ENCODE data around the gene TMEM163. TPM values are rescaled to one million over a fixed set of nuclear protein-coding genes. Genes with fewer than 3 reads are reported as not detected.

The TMEM163 gene
- total and polyA plus RNA-seq, 8 donors = 3.9 to 48.4 (median 14.0) TPM

DNA sequence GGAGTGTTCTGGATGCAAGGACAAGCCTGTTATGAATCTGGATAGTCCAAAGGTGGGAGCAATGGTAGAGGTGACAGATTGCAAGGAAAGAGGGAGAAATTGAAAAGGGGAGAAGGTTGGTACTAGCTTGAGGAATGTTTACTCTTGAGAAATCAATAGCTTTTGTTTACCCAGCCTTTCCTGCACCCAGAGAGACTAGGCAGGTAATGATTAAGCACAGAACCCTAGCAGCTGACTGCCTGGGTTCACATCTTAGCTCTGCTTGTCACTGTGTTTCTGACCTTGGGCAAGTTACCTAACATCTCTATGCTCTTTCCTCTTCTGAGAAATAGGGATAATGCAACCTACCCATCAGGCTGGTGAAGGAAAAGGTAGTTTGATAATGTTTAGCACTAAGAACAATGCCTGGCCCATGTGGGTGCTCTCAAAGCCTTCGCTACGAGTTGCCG, 286.3 kb downstream of the TMEM163 start:
- Histone ChIP-seq H3K36me3 (peaks cover 0 to 57% of the 10 kb centered on the region in 2 donors), H3K4me1 (no peaks in the 10 kb centered on the region), H3K9me3 (no peaks in the 10 kb centered on the region), H3K4me3 (no peak overlapping the region), H3K27me3 (no peaks in the 10 kb centered on the region), H3K27ac (no peak overlapping the region)
- intact Hi-C loops (cut with DNase I) = no loop called here
- no peak for DNase-seq
- TF ChIP-seq, protein P1, sequence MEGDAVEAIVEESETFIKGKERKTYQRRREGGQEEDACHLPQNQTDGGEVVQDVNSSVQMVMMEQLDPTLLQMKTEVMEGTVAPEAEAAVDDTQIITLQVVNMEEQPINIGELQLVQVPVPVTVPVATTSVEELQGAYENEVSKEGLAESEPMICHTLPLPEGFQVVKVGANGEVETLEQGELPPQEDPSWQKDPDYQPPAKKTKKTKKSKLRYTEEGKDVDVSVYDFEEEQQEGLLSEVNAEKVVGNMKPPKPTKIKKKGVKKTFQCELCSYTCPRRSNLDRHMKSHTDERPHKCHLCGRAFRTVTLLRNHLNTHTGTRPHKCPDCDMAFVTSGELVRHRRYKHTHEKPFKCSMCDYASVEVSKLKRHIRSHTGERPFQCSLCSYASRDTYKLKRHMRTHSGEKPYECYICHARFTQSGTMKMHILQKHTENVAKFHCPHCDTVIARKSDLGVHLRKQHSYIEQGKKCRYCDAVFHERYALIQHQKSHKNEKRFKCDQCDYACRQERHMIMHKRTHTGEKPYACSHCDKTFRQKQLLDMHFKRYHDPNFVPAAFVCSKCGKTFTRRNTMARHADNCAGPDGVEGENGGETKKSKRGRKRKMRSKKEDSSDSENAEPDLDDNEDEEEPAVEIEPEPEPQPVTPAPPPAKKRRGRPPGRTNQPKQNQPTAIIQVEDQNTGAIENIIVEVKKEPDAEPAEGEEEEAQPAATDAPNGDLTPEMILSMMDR (IDR thresholded peaks at IDR 0.05) = no peak
- ATAC-seq = peak; percentile 12

GRCh38 chr2:134431838-134432434, 286.9 kb downstream of the TMEM163 start:
- DNase-seq = no peak
- no peak overlapping the region for H3K4me3 ChIP-seq
- H3K27ac ChIP-seq = no peak overlapping the region
- peaks cover 0 to 53% of the 10 kb centered on the region in 2 donors for H3K36me3 ChIP-seq
- TF ChIP-seq, protein P1 (IDR thresholded peaks at IDR 0.05) = no peak
- no peaks in the 10 kb centered on the region for H3K4me1 ChIP-seq
- peak; percentile 10 for ATAC-seq
- no peaks in the 10 kb centered on the region for H3K27me3 ChIP-seq
- H3K9me3 ChIP-seq = no peaks in the 10 kb centered on the region
- intact Hi-C loops (cut with DNase I) = no loop called here

DNA sequence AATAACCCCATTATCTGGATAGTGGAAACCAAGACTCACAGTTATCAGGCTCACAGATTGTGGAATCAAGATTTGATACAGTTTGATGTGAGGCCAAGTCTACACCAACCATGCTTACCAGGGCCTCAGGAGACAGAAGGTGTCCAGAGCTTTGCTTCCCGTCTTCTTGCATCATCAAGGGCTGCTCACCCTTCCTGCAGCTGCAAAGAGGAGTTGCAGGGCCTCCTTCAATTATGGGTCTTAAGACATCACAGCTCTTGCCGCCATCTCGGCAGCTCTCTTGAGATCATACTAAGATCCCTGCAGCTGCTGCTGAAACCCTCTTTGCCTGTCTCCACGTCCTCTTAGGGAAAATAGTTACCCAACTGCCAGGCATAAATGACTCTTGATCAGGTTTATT, 288.9 kb downstream of the TMEM163 start:
- Histone ChIP-seq H3K4me1 (no peaks in the 10 kb centered on the region), H3K27me3 (no peaks in the 10 kb centered on the region), H3K9me3 (no peaks in the 10 kb centered on the region), H3K36me3 (peaks cover 0 to 35% of the 10 kb centered on the region in 2 donors), H3K27ac (no peak overlapping the region), H3K4me3 (no peak overlapping the region)
- no peak for DNase-seq
- ATAC-seq = no peak
- TF ChIP-seq, protein P1 (IDR thresholded peaks at IDR 0.05) = no peak
- intact Hi-C loops (cut with DNase I) = no loop called here

DNA sequence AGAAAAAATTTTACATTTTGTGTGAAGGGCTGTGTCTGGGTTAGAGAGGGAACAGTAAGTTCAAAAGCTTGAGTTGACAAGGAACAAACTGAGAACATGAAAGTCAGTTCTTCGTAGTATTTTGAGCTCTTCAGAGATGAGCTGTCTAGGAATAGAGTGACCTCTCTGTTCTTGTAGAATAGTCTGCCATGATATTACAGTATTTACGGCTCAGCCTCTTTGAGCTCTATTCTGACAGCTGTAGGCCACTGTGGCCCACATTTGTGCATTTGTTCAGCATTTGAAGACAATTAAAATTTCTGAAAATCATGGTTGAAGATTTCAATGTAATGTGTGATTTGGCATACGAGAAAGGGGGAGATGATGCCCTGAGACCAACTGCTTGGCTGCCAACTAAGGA, 292.1 kb downstream of the TMEM163 start:
- DNase-seq = no peak
- peaks cover 0 to 40% of the 10 kb centered on the region in 2 donors for H3K36me3 ChIP-seq
- TF ChIP-seq, protein P1 (IDR thresholded peaks at IDR 0.05) = no peak
- H3K4me3 ChIP-seq = no peak overlapping the region
- no peaks in the 10 kb centered on the region for H3K9me3 ChIP-seq
- no peaks in the 10 kb centered on the region for H3K27me3 ChIP-seq
- no peak overlapping the region for H3K27ac ChIP-seq
- no peaks in the 10 kb centered on the region for H3K4me1 ChIP-seq
- ATAC-seq = no peak
- intact Hi-C loops (cut with DNase I) = no loop called here

DNA sequence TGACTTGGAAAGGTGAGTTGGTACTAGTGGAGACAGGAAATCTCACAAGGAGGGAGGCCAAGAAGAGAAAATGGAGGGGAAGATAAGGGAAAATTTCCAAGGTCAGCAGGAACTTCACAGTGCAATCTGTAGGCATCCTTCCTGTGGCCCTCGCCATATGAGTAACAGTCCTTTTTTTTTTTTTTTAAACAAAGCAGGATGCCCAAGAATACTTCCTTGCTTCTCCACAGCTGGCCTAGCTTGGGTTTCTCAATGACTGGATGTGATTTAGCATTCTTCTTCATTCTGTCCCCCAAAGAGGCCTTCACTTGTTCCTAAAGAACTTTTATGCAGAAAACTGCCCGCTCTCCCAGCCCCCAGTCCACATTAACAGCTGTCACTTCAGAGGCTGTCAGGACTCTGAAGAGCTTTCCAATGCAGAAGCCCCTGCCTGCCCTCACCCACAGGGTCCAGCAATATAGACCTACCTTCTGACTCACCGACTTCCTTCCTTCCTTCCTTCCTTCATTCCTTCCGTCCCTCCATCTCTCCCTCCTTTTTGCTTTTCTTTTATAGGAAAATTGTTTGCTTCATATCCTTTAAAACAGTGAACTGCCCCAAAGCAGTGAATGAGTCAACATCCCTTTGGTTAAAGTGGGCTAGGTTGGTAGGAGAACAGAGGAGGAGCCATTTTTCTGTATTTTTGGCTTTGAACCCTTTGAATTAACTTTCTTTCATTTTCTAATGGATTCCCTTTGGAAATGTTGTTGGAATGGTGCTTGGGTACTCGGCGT, 292.9 kb downstream of the TMEM163 start:
- TF ChIP-seq, protein P1 (IDR thresholded peaks at IDR 0.05) = no peak
- Histone ChIP-seq H3K27me3 (no peaks in the 10 kb centered on the region), H3K9me3 (no peaks in the 10 kb centered on the region), H3K36me3 (peaks cover 0 to 35% of the 10 kb centered on the region in 2 donors), H3K27ac (no peak overlapping the region), H3K4me3 (no peak overlapping the region), H3K4me1 (no peaks in the 10 kb centered on the region)
- DNase-seq (no peak), ATAC-seq (no peak)
- intact Hi-C loops (cut with DNase I) = no loop called here

Measured in left lung (tissue), 10 donors.